GM04504 (cell line): ENCODE data around the gene DCX.

ENCODE experiments used
- DNase-seq: peaks from one replicate; pipeline ENCODE4 v3.0.0-alpha.2; 2012; ENCODE audit warnings: low read depth

DCX gene

DNA sequence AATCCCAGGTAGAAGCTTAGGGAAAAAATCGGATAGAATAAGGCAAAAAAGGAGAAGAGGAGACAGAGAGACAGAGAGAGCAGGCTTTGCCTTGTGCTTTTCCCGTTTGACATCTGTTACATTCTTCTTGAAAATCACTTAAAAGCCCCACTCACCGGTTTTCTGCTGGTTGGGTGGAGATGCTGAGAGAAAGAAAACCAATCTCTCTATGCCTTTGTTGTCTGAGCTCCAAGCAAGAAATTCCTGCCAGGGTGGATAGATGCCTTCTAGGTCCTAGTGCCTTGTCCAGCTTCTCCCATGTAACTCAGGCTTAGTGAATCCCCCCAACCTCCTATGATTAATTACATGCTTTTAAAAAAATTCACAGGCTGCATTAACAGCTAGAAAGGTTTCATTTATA is at the start of gene DCX:
TSS of gene DCX (minus strand) at position 210 of the 400 bp plus-strand sequence. CDS start 1,794 bp downstream, outside the sequence.
- DNase-seq: no peak

DNA sequence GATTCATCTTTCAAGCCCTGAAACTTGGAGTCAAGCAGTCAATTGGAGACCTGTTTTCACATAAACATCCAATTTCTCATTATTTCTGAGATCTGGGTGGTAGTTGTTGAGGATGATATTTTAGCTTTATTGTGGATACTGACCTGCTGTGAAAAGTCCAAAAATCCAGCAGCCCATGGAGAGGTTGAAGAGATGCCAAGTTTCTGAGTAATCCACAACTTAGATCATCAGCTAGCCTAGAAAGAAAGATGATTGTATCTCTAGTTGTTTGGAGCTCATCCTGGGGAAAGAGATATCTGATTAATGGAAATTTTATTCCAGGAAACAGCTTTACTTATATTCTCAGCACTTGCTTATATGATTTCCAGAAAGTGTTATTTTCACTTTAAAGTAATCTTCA is 48.6 kb upstream of the DCX start:
- no peak for DNase-seq

DNA sequence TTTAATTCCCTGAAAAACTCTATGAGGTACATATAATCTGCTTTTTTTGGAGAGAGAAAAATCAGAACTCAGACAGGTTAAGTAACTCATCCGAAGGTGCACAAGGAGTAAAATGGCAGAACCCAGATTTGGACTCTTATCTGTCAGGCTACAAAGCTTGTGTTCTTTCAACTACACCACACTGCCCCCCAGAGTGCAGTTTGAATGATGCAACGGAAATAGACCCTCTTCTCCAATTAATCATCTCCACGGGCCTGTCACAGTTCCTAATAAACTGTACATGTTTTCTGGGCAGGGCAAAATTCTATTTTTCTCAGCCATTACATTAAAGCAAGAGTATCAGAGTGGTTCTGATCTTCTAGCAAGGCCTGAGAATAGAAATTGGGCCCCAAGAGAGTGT is 35.3 kb upstream of the DCX start:
- DNase-seq: no peak

DNA sequence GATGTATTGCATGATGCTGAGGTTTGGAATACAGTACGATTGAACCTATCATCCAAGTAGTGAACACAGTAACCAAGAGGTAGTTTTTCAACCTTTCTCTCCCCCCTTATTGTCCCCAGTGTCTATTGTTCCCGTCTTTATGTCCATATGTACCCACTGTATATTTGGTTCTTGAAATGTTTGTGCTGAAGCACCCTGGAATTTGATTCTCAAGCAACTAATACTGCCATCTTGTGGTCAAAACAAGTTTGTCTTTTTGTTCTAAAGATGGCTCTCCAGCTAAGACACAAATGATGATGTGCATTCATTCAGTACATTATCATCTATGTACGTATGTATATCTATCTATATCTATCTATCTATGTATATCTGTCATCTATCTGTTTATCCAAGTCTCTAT is 33.5 kb upstream of the DCX start:
- DNase-seq: peak; percentile 6

DNA sequence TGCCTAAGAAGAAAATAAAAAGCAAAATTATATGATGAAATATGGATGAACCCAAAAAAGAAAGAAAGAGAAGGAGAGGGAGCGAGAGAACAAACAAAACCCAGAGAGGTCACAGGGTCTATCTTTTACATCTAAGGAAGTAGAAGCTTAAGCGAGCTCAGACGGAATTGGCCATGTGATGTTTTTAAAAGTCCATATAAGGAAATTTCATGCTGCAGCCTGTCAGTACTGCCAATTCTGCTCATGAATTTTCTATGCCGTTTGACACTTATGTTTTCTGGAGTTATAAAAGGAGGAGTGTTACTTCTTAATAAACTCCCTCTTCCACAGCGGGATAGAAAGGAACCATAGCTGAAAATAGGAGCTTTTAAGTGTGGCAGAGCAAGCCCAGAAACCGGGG is 32.9 kb upstream of the DCX start:
- no peak for DNase-seq

DNA sequence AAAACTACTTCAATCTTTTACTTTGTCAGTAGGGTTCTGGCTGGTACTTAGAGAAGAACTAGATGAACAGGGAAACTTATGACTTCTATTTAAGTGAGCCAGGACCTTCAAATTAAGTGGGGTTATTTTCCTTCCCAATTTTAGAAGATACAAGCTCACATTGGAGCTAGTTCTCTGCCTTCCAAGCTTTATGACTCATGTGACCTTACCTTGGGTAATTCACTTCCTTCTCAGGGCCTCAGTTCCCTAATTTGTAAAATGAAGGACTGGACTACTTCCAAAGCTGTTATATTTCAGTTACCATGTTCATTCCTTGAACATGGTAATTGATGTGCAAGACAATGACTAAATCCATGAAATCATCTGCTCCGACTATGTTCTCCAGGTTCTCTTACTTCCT is 32.0 kb upstream of the DCX start:
- no peak for DNase-seq

DNA sequence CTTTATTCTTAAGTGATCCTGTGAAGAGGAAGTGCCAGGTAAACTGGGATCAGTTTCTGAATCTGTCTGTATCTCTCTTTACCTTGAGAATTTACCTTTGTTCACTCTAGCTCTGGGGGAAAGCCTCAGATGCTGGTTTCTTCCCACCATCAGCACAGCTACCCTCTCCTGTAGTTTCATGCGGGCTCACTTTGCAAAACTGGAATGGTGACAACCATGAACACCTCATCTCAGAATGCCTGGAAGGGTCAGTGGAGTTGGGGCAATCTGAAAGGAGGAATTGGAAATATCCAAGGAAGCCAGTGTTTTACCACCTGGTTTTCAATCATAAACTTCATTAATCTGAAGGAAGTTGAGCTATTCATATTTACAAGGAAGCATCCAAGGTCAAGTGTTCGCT is 30.8 kb upstream of the DCX start:
- DNase-seq: no peak

DNA sequence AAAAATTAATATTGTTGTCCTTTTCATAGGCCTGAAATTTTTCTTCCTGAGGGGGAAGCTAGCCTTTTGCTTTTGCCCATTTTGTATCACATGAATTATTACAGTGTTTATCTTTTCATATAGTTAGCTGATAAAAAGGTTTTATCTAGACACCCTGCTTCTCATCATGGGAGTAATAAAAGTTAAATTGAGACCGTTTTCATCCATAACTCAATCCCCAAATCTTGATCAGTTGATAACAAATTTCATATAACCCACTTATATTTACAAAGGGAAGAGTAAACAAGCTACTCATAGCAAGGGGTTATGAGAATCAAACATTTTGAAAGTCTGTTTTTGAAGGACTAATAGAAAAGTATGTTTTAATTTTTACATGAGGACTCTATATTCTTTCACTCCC is 23.5 kb upstream of the DCX start:
- no peak for DNase-seq

DNA sequence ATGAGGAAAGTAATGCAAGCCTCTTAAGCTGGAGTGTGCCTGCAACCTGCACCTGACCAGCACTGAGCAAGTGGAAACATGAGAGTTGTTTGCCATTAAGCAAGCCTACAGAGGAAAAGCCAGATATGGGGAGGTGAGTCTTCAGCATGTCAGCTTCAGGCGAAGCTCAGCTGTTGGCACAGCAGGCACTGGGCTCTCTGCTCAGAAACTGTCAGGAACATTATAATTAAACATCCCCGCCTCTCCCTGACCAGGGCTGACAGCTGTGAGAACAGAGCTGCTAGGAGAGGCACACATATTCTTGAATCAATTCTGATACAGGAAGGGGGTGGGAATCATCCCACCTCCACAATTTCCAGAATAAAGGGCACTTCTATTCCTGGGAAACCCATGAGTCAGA is 19.0 kb upstream of the DCX start:
- no peak for DNase-seq

DNA sequence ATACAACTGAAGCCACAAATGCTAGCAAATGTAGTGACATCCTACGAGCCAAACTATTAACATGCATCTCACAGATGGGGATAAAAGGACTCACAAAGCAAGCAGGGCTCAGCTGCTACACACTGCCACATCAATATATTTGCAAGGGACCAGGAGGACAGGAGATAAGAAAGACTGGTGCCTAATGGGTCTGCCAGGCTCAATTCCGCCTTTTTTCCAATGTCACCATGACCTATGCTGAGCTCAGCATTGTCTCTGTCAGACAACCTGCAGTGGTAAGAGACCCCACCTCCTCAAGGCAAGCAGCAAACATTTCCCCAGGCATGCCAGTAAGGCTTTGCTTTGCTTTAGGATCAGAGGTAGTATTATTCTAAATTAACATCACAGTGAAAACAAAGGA is 435 bp downstream of the DCX start:
- no peak for DNase-seq

DNA sequence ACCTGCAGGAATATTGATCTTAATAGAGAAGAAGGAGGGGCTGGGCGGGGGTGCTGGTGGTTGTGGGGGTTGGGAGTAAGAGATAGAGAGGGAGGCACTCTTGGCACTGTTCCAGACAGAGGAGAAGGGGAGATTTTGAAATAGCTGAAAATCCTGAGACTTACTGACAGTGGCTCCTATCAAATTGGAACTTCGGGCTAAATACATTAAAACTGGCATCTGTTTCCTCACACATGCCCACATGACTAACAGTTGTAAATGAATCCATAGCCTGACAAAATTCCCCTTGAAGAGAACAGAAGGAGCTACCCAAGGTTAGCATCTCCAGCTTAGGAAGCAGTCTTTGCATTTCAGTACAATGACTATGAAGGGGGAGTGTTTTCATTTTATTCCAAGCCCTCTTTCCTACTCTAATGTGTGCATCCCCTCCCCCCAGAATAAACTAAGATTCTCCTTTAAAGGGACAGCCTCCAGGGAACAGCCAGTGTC is 1.4 kb downstream of the DCX start:
- DNase-seq: no peak

DNA sequence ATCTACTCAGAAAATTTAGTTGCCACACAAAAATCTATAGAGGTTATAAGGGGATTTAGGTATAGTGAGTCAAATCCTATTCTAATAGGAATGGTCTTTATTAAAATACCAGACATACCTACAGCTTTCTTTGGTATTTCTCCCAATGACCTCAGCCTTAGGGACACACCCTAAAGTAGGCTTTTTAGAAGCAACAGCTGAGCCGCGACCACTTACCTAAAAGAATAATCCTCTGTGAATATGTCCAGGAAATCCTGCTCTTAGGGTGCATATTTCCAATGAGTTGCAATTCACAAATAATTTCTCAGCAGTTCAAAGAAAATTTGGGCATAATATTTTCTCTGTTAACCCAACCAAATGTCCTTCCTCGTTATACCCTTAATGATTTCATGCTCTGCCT is 2.7 kb downstream of the DCX start:
- DNase-seq: no peak

DNA sequence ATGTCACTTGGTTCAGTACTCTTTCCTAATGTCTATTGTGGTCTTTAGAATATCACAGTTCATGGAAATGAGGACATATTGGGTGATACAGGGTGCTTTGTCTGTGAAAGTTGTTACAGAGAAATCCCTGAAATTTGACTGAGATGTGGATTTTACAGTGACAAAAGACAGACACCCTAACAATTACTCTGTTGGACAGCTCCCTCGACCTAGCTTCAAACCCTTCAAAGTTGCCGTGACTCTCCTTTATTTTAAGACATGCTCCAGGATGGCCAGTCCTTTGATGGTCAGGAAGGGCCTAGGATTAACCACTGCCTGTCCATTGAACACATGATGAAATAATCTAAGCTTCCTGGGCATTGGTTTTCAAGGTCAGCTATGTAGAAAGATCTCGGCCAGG is 4.0 kb downstream of the DCX start:
- no peak for DNase-seq

DNA sequence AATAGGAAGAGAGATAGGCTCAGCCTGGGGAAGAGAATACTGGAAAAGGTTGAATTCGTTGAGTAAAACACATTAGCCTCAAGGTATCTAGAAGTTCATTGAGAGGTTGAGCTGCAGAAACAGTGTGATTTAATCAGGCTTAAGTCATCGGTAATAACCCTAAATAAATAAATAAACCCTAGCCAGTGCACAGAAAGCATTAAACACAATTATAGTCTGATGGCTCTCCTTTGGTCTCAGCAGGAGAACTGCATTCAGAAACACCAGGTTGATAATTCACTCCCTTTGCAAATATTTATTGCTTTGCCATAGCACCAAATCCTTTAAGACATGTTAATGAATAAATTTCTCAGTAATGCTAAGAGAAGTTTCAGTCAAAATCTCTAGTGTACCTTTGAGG is 9.6 kb downstream of the DCX start:
- DNase-seq: no peak

DNA sequence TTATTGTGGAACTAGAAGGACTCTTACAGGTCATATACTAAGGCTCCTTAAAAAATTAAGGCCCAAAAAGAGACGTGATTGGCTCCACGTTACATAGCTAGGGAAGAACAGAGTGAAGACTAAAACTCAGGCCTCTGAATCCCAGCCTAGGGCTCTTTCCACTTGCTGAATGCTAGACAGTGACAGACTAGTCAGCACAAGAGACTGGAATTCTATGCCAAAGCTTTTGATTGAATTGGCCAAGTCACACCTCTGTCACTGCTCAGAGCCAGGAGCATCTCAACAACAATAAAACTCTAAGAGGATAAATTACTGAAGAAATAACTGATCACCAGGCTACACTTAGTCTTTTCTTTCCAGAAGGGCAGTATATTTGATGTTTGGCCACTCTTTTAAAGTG is 16.8 kb downstream of the DCX start:
- no peak for DNase-seq

DNA sequence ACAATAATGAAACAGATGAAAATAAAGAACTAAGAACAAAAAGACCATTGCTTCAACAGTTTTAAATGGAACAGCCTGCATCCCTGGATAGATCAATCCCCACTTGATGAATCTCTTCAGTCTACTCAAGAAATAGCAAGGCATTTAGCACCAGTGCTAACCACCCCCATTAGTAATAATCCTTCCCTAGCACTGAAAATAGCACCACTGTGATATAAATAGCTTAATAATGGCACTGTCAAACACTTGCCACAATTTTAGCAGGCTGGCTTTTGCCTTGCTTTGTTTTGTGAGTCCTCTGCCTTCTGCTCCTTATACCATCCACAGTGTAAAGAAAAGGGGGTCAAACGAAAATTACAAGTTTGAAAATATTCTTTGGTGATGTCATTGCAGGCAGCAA is 17.4 kb downstream of the DCX start:
- no peak for DNase-seq

DNA sequence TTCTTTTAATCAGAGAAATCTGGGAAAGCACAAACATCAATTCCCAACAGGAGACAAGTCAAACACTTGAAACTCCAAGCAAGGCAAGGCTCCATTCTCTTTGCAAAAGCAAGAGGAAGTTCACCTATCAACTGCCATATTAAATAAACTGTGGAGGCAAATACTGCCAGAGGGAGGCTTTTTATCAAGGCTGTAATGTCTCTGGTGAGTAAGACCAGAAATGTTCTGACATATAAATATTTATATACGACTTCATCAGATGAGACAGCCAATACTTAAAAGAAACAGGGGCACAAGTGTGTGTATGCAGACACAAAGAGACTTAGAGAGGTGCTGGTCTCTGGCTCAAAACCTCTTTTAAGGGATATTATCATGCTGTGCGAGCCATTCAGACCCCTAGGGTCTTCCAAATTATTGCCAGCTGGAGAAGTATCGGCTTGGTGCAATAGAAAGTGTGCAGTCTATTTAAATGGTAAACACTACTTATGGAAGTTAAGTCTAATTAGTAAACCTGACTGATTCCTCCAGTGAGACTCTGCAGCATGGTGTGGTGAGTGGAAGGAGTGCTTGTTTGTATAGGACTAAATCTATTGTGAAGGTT is 24.4 kb downstream of the DCX start:
- no peak for DNase-seq

DNA sequence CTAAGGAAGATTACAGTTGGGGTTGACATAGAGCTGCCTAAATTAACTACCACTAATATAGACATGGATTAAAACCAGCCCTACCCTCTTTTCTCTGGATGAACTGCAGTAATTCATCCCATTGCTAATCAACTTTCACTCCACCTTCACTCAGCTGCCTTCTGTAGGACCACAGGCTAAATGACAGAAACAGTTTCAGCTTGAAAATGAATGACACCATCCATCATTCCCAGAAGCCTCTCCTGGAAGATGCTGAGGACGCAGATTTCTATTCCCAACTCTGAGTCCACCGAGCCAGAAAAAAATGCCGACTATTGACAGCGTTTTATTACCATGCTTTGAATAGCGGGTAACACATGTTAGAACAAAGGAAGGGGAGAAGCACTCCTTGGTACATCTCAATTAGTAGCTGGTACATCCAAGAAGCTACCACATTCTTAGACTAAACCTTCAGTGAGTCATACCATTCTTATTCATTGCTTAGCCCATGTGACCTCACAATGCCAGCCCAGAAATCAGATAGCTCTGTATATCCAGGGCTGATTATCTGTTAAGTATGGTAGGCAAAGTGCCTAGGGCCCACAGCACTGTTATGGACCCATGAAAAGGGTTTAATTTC is 25.3 kb downstream of the DCX start:
- DNase-seq: no peak

DNA sequence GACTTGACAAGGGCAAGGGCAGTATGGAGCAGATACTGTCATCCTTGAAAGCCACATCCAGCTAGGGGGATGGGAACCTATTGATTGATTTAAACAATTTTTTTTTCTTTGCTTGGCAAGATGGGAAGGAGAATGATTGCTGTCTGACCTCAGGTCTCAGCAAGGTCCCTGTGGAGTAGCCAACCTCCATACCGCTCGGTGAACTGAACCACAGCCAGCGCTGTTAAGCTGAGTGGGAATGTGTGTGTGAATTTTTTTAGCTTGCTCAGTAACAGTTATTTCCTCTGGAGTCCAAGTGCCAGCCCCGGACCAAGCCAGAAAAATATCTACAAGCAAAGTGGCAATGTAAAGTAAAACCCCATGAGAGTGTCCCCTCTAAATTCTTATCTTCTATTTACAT is 25.9 kb downstream of the DCX start:
- DNase-seq: no peak

DNA sequence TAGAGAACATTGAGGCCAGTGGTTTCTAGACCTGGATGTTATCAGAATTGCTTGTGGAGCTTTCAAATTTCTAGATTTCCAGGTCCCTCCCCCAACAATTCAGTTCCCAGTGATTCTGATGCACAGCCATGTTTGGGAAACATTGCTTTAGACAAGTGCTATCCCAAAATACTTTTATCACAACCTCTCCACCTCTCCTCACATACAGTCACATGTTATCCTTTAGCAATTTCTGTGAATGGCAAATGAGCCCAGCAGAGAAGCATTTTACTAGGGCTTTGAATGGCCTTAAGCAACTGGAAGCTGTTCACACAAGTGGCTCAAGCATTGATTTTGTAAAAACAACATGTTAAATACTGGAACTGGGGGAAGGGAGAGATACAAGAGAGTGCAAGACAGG is 29.7 kb downstream of the DCX start:
- DNase-seq: no peak

DNA sequence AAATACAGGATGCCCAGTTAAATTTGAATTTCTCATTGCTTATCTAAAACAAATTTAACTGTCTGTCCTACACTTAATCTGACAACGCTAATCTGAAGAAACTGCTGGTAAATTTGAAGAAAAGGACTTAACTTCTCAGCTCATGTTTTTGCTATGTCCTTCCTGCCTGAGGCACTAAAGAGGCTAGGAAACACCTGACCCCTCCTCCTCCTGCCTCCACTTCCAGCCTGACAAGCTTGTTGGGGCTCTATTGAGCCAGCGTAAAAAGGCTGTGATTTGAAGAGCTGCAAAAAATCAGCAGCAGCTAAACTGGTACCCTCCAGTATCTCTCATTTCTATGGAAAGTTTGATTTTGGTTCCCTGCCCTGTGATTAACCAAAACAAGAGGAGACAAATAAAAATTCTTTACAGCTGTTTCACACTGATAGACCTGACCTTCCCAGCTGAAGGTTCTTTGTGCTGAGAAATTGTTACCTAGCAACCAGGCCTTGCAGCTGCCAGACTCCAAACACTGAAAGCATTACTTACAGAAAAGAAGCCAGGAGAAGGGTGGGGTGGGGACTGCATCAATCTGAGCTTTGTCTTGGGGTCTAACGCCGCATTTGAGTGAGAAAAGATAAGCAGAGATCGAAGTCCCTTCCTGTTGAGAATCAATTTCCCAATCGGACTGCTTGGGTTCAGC is 35.0 kb downstream of the DCX start:
- no peak for DNase-seq

DNA sequence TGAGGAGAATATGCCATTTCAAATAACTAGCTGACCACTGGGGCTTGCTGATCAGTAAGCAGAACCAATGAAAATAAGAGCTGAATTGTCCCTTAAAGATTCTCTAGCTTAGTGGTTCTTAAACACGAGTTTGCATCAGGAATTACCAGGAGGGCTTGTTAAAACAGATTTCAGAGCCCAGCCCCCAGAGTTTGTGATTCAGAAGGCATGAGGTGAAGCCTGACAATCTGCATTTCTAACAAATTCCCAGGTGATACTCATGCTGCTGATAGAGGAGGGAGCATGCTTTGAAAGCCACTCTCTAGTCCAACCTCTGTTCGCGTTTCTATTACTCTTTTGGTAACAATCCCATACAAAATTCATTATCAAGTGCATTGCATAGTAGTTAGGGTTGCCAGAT is 35.5 kb downstream of the DCX start:
- DNase-seq: no peak

DNA sequence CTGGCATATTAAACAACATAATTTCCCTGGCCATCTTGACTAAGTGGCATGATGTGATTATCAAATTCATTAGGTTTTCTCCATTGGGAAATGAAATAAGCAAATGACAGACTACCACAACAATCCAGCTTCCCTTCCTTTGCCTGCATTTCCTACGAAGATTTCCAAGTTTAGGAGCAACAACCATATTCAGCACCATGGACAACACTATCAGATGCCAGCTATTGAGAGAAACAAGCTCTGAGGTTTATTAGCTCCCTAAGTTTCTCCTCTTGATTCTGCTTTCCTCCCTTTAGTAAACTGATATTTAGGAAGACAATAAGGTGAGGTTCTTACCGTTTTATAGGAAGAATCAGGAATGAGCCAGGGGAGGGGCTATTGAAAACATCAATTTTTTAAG is 36.2 kb downstream of the DCX start:
- no peak for DNase-seq

DNA sequence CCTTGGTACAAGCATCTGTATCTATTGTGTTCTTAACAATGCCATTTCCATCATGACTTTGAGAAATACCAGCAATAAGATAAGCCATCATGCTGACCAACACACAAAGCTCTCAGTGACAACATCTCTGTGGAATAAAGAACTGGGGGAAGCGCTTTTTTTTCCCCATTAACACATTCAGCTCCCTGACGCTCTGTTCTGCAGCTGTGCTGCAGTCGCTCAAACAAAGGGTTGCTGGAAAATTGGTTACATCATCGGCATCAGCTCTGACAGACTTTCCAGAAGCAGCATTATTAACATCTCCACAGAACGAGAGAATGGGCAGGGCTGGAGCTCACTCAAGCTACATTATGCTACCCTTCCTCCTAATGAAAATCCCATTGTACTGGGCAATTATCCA is 39.9 kb downstream of the DCX start:
- no peak for DNase-seq
